Stimulated activated CD4-positive, alpha-beta T cell treated with anti-CD3 and anti-CD28 coated beads, Interleukin-12 subunit alpha, Interleukin-12 subunit beta, amount 100 ng/mL, for 4 hours (primary cell): ENCODE results near the gene BET1.

Experiments
- DNase-seq: peaks from one replicate; pipeline ENCODE4 v3.0.0-alpha.2; 2020

Gene BET1

GRCh38 chr7:94011714-94012353, 7.7 kb upstream of the BET1 start:
- no peak for DNase-seq

GRCh38 chr7:94008537-94008936, 4.4 kb upstream of the BET1 start:
- DNase-seq: no peak

- no peak for DNase-seq
Observed at GRCh38 chr7:94005753-94006152, 1.6 kb upstream of the BET1 start.

- DNase-seq: no peak
Observed at GRCh38 chr7:94003446-94004023, 620 bp downstream of the BET1 start.

- DNase-seq: no peak
Observed at GRCh38 chr7:94001396-94001795, 2.8 kb downstream of the BET1 start.

GRCh38 chr7:93997868-93998267, 6.3 kb downstream of the BET1 start:
- no peak for DNase-seq

- no peak for DNase-seq
Observed at GRCh38 chr7:93992421-93993110, 11.6 kb downstream of the BET1 start.

GRCh38 chr7:93987297-93987696, 16.9 kb downstream of the BET1 start:
- DNase-seq: no peak

GRCh38 chr7:93985101-93985500, 19.1 kb downstream of the BET1 start:
- DNase-seq: no peak

GRCh38 chr7:93984024-93984423, 20.1 kb downstream of the BET1 start:
- no peak for DNase-seq

GRCh38 chr7:93981480-93981874, 22.7 kb downstream of the BET1 start:
- no peak for DNase-seq

- no peak for DNase-seq
Observed at GRCh38 chr7:93980744-93981479, 23.2 kb downstream of the BET1 start.

- DNase-seq: no peak
Observed at GRCh38 chr7:93977211-93977950, 26.8 kb downstream of the BET1 start.

GRCh38 chr7:93973134-93973533, 31.0 kb downstream of the BET1 start:
- DNase-seq: no peak

GRCh38 chr7:93972029-93972725, 32.0 kb downstream of the BET1 start:
- DNase-seq: no peak

- no peak for DNase-seq
Observed at GRCh38 chr7:93968911-93969620, 35.1 kb downstream of the BET1 start.

- no peak for DNase-seq
Observed at GRCh38 chr7:93964813-93965212, 39.3 kb downstream of the BET1 start.

- no peak for DNase-seq
Observed at GRCh38 chr7:93964262-93964661, 39.9 kb downstream of the BET1 start.

- no peak for DNase-seq
Observed at GRCh38 chr7:93960986-93961385, 43.2 kb downstream of the BET1 start.

GRCh38 chr7:93958651-93959050, 45.5 kb downstream of the BET1 start:
- DNase-seq: no peak

GRCh38 chr7:93958216-93958615, 45.9 kb downstream of the BET1 start:
- no peak for DNase-seq

GRCh38 chr7:93957767-93958166, 46.4 kb downstream of the BET1 start:
- no peak for DNase-seq
